ENCODE data around the gene FOS. TPM values are rescaled to one million over a fixed set of nuclear protein-coding genes. Genes with fewer than 3 reads are reported as not detected.
A peak's percentile ranks its signal among the peaks of the same experiment; 100 is the strongest.

Gene FOS
- total and polyA plus RNA-seq, 2 of the 13 experiments (the other 11 are each of a cell fraction or from before 2014, with no cell fraction given), result 15.9 to 24.2 TPM

DNA sequence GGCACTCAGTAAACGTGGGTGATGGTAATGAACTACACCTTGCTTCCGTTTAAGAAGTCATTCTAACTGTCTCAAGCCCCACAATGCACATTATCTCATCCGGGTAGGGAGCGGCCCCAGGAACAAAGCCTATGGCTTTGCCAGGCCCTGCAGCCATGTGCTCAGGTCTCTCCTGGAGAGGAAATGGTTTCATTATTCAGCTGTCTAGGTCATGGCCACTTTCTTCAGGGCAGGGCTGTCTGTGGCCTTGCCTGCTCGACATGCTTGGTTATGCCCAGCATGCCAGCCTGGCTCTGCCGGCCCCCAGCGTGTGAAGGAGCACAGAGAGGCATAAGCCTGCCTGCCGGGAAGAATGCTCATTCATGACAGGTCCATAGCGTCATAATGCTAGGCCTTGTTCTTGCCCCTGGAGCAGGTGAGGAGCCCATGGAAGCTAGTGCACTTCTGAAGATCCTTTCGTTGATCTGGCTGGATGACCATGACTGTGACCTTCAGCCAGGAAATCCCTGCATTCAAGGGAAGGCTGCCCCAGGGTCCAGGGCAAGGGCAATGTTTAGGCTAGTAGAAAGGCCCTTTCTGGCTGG is 26.3 kb upstream of the FOS start (continued):
- TF ChIP-seq ZNF746 (CRISPR knock-in tag; IDR thresholded peaks at IDR 0.05), result 0 out of 2 replicates have a peak, but pooled peaks have one; percentile 26
- 0 out of 2 replicates have a peak, but pooled peaks have one; percentile 27 for TF ChIP-seq PHF21A (CRISPR knock-in tag; IDR thresholded peaks at IDR 0.05)
- TF ChIP-seq, protein P1, sequence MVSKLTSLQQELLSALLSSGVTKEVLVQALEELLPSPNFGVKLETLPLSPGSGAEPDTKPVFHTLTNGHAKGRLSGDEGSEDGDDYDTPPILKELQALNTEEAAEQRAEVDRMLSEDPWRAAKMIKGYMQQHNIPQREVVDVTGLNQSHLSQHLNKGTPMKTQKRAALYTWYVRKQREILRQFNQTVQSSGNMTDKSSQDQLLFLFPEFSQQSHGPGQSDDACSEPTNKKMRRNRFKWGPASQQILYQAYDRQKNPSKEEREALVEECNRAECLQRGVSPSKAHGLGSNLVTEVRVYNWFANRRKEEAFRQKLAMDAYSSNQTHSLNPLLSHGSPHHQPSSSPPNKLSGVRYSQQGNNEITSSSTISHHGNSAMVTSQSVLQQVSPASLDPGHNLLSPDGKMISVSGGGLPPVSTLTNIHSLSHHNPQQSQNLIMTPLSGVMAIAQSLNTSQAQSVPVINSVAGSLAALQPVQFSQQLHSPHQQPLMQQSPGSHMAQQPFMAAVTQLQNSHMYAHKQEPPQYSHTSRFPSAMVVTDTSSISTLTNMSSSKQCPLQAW (CRISPR knock-in tag; IDR thresholded peaks at IDR 0.05), result 0 out of 2 replicates have a peak, but pooled peaks have one; percentile 22
- no peak for TF ChIP-seq ZNF24 (IDR thresholded peaks at IDR 0.05)
- TF ChIP-seq CBFB (CRISPR knock-in tag; IDR thresholded peaks at IDR 0.05), result no peak
- peak; percentile 37; the same call in 1 of the 2 replicates for TF ChIP-seq ETV5 (CRISPR knock-in tag; IDR thresholded peaks at IDR 0.05; ENCODE audit: borderline replicate concordance)
- TF ChIP-seq DPF2 (CRISPR knock-in tag; IDR thresholded peaks at IDR 0.05; ENCODE audit: borderline replicate concordance, low read depth), result no peak
- TF ChIP-seq RXRA (CRISPR knock-in tag; IDR thresholded peaks at IDR 0.05), result peak; percentile 45
- TF ChIP-seq, protein P2, sequence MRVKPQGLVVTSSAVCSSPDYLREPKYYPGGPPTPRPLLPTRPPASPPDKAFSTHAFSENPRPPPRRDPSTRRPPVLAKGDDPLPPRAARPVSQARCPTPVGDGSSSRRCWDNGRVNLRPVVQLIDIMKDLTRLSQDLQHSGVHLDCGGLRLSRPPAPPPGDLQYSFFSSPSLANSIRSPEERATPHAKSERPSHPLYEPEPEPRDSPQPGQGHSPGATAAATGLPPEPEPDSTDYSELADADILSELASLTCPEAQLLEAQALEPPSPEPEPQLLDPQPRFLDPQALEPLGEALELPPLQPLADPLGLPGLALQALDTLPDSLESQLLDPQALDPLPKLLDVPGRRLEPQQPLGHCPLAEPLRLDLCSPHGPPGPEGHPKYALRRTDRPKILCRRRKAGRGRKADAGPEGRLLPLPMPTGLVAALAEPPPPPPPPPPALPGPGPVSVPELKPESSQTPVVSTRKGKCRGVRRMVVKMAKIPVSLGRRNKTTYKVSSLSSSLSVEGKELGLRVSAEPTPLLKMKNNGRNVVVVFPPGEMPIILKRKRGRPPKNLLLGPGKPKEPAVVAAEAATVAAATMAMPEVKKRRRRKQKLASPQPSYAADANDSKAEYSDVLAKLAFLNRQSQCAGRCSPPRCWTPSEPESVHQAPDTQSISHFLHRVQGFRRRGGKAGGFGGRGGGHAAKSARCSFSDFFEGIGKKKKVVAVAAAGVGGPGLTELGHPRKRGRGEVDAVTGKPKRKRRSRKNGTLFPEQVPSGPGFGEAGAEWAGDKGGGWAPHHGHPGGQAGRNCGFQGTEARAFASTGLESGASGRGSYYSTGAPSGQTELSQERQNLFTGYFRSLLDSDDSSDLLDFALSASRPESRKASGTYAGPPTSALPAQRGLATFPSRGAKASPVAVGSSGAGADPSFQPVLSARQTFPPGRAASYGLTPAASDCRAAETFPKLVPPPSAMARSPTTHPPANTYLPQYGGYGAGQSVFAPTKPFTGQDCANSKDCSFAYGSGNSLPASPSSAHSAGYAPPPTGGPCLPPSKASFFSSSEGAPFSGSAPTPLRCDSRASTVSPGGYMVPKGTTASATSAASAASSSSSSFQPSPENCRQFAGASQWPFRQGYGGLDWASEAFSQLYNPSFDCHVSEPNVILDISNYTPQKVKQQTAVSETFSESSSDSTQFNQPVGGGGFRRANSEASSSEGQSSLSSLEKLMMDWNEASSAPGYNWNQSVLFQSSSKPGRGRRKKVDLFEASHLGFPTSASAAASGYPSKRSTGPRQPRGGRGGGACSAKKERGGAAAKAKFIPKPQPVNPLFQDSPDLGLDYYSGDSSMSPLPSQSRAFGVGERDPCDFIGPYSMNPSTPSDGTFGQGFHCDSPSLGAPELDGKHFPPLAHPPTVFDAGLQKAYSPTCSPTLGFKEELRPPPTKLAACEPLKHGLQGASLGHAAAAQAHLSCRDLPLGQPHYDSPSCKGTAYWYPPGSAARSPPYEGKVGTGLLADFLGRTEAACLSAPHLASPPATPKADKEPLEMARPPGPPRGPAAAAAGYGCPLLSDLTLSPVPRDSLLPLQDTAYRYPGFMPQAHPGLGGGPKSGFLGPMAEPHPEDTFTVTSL (CRISPR knock-in tag; IDR thresholded peaks at IDR 0.05; ENCODE audit: borderline replicate concordance), result no peak
- no peak for TF ChIP-seq BRF2 (CRISPR knock-in tag; IDR thresholded peaks at IDR 0.05)
- peak; percentile 89 for TF ChIP-seq SKI (IDR thresholded peaks at IDR 0.05; ENCODE audit: partially characterized antibody)
